Activated naive CD8-positive, alpha-beta T cell treated with anti-CD3 and anti-CD28 coated beads, Interleukin-2, amount 50 U/mL, for 16 hours (primary cell): ENCODE results near the gene CCDC88C.
A peak's percentile ranks its signal among the peaks of the same experiment; 100 is the strongest.

Experiments used
- DNase-seq: peaks from one replicate; pipeline ENCODE4 v3.0.0-alpha.2; 2020; ENCODE audit warnings: low read depth, low spot score

Gene CCDC88C

DNA sequence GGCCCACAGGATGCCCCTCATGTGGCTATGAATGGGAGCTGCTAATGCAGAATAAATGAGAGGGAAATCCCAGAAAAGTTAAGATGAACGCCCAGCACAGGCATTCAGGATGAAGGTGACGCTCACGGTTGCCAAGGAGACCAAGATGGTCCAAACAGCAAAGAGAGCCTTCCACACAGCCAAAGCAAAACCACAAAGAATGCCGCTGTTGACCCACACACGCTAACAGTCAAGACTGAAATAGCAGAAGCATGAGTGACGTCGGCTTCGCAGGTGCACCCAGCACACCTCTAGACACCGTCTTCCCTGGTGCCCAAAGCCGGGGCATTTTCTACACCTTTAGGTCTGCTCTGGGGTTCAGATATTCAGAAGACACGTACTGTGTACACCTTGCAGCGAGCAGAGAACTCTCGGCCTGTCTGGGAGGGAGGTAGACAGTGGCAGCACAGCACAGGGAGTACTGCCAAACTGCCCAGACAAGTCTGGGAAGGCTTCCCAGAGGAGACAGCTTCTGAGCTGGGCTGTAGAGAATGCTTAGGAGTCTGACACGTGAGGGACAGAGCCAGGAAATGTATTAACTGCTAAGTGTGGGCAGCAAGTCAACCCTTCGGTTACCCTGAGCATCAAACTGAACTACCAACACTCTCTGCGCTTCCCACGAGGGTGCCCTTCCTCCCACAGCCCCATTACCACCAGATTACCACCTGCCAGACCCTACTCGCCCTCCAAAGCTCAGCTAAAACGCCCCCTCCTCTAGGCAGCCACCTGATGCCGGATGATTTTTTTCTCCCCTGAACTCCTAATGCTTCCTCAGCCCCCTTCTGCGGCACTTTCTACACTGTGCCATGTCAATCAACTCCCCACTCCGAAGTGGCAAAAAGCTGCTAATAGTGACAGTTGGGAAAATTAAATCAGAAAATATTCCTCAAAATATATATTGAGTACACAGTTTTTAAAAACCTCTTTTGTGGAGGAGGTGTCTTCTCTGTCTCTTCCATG, 50.1 kb downstream of the CCDC88C start:
- DNase-seq = no peak

DNA sequence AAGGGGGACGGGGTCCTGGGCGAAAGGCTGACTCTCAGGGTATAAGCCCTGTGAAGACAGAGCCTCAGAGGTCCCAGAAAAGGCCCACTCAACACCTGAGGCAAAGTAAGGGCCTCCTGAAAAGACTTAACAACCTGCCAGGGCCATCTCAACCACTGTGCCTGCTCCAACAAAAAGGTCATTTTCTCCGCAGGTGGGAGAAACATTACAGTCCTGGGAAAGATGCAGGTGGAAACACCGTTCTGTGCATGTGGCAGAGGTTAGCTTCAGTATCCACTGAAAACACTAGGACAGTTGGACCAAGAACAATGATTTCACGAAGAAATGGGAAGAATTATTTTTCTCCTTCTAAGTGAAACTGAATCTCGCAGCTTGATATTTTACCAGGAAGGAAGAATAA, 50.9 kb downstream of the CCDC88C start:
- DNase-seq = no peak

DNA sequence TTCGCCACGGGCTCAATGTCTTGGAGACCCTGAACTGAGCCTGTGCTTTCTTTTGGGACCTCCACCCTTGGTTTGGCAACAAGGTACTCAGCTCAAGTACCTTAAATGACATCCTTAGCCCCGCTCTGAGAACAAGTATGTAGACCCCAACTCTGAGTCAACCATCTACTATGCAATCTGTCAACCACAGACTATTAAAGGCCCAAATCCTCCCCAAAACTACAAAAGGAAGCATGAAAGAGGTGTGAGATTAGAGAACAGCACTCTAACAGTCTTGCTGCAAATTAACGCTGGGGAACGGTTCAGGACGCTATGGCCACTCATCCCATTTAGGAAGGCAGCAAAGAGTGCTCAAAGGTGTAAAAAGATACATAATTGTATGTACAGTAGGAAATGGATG, 52.1 kb downstream of the CCDC88C start:
- no peak for DNase-seq

DNA sequence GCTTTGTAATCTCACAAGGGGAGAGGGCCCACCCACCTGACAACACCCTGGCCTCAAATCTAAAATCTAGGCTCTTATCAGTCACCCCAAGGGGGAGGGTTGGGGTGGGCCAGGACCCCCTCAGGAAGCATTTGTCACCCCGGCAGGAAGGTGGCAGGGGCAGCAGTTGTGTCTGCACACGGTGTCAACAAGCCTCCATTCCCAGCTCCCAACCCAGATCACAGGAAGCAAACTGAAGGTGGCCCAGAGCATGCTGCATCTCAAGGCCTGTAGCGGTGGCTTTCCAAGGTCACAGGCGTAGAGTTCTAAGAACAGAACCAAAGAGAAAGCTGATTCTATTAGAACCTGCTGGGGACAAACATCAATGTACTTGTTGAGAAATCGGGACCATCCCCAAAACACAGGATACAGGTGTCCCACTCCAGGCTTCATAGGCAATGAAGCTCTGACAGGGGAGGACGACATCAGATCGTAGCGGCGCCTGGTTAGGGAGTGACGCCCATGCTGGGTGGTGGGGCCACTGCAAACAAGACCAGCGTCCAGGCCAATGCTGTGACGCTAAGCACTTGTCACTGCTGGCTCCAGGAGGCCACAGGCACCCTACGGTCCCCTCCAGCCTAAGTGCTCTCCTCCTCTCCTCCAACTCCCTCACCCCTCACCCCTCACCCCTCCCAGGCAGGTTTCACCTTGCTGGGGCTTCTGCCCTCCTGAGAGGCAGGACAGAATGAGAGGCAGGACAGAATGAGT, 52.9 kb downstream of the CCDC88C start:
- DNase-seq = no peak

DNA sequence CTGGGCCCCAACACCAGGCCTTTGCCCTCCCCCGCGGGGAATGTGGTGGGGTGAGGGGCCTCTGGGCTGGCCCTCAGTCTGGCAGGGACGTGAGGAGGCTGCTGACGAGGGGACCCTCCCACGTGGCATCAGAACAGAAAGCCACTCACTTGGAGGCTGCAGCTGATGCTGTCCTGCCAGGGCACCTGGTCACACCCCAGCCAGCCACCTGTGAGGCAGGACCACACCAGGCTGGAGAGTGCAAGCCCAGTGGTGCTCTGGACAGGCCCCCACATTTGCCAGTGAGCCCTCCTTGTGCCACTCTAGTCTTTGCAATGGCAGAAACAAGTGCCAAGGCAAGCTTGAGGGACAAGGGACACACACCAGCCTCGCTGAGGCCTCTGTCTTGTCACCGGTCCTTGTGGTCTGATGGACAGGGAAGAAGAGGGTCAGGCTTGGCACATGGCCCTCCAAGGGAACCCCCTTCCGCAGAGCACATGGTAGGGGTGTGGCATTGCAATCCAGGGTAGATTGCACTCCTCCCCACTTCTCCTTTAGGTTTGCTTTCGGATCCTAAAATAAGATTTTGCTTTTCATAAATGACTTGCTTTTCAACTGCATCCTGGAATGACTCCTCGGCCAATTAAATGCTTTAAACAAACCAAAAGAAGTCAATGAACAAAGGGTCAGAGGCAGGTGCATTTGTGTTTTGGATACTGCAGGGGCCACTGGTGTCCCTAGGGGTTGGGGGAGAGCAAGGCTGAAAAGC, 53.7 kb downstream of the CCDC88C start:
- no peak for DNase-seq

DNA sequence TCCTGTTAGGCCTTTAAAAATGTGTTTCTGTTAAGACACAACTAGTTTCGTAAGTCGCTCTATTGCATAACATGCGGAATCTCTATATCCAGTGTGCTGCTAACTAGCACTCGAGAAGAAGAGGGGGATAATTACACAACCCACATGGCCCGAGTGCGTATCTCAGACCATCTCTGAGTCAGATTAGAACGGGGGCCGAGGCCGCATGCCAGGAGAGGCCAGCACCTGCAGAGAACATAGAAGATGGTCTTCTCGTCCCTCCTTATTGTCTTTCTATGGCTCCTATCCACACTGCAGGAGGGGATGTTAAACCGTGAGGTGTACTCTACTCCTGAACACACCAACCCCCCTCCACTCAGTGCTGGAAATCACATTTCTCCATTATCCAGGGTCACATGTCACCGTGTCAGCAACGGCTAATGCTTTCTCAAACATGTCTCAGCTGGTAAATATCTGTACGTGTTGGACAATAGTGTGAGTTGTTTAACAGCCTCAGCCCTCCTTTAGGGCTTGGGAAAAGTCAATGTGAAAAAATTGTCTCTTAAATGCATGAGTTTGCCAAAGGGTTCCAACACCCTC, 56.3 kb downstream of the CCDC88C start:
- DNase-seq = no peak

DNA sequence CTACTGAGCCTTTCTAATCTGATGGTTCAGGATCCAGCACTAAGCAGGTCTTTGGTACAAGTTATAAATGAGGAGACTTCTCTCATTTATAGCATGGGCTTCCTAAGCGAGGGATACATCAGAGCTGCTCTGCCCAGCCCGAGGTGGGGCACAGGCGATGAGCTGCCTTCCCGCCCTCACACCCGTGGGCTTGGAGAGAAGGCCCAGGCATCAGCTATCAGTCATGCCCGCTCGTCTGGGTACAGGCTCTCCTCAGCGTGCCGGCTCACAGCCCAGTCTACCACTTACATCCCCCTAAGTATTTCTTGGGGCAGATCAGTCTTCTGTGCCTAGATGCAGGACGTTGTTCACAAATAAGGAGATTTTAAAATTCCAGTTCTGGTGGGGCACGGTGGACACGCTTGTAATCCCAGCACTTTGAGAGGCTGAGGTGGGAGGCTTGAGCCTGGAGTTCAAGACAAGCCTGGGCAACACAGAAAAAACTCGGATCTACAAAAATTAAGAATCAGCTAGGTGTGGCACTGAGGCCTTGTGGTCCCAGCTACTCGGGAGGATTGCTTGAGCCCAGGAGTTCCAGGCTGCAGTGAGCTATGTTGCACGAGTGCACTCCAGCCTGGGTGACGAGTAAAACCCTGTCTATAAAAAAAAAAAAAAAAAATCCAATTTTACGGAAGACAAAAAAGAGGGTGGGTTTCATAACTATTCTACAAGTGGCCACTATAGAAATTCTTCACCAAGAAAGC, 57.0 kb downstream of the CCDC88C start:
- DNase-seq = no peak

DNA sequence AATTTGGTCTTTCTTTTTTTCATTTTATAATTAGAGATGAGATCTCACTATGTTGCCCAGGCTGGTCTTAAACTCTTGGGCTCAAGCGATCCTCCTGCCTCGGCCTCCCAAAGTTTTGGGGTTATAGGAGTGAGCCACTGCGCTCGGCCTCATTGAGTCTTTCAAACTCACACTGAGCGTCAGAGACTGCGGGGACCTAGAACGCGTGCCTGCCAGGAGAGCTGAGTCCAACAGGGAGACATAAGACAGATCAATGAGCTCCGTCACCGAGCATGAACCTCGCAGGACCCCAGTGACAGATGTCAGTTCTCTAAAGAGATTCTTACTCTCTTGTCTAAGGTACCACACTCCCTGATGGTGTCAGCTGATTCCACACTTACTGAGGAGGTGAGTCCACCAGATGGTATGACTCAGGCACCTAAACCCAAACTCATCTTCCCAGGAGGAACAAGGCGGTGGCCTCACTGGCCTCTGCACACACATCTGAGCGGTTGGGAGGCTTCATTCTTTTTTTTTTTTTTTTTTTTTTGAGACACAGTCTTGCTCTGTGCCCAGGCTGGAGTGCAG, 58.9 kb downstream of the CCDC88C start:
- DNase-seq = no peak

DNA sequence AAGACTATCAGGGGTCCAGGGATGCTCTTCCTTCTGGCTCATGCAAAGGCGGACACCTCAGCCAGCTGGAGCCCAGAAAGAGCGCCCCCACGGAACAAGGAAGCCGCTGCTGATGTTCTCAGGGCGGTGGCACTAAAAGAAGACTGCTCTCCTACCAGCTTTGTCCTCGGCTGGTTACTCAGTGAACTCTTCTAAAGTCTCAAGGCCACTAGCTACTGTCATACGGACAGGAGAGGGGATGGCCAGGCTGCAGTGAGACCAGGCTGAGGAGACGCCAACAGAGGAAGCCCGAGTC, 59.6 kb downstream of the CCDC88C start:
- DNase-seq = no peak

DNA sequence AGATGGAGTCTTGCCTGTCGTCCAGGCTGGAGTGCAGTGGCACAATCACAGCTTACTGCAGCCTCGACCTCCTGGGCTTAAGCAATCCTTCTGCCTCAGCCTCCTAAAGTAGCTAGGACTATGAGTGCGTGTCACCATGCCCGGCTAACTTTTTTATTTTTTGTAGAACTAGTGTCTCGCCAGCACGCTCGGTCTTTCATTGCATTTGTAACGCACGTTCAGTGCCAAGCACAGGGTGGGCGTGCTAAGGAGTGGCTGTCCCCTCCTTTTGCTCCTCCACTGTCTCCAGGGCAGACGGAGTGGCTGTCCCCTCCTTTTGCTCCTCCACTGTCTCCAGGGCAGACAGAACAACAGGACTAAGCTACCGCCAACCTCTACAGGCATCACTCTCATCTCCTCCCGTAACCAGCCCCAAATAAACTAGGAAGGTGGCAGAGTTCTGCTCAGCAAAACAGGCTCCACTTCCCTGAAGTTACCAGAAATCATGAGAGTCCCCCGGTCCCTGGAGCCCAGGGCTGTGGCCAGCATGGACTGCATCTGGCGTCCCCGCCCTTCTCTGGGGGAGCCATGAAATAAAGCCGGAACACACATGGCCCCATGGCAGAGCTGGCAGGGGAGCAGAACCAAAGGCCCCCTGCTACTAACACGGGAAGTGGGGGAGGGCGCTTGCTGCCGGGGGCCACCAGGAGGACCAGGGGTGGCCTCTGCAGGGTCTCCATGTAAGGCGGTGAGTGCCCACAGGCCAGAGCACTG, 60.2 kb downstream of the CCDC88C start:
- no peak for DNase-seq

DNA sequence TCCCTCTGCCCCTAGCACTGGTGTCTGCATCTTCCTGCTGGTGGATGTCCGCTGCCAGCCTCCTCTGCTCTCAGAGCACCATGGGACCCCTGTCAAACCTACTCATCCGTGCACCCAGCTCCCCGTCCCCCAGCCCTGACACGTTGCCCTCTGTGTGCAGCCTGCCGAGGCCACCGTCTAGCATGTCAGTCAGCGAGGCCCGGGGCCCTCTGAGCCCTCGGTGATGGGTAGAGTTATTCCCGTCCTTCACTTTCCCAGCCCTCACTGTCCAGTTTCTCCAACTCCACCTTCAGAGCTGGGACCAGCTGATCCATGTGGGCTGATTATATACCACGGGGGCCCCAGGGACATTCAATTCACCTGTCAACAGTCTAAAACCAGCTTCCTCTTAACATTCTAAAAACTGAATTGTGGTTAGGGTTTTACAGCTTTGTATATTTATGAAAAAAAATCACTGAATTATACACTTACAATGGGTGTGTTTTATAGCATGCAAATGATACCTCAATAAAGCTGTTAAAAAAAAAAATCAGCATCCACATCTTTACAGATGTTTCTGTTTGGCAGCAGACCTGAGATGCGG, 61.3 kb downstream of the CCDC88C start:
- no peak for DNase-seq

DNA sequence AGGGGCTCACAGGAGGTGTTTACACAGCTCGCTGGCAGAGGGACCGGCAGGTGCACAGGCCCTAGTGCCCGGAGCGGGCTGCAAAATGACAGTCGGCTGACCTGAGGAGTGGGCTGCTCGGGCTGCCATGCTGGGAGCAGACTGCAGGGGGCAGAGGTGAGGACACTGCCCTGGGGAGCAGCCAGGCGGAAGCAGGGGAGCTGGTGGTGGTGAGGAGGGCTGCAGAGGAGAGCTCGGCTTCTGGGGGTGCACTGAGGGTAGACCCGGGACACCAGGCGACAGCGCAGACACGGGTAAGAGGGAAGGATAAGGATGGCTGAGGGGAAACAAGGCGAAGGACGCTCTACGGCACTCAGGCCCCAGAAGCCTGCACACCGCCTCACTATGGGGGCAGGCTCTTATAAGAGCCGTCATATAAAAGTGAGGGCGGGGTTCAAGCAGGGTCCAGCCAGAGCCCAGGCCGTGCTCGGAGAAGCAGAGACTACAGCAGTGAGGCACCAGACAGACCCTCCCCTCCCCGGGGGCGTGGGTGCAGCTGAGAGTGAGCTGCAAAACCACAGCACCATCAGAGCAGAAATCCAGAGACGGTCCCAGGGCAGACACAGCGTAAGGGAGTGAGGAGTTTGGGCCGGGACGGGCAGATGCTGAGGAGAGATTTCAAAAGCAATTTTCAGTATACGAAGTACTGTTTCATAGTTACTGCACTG, 62.5 kb downstream of the CCDC88C start:
- no peak for DNase-seq

DNA sequence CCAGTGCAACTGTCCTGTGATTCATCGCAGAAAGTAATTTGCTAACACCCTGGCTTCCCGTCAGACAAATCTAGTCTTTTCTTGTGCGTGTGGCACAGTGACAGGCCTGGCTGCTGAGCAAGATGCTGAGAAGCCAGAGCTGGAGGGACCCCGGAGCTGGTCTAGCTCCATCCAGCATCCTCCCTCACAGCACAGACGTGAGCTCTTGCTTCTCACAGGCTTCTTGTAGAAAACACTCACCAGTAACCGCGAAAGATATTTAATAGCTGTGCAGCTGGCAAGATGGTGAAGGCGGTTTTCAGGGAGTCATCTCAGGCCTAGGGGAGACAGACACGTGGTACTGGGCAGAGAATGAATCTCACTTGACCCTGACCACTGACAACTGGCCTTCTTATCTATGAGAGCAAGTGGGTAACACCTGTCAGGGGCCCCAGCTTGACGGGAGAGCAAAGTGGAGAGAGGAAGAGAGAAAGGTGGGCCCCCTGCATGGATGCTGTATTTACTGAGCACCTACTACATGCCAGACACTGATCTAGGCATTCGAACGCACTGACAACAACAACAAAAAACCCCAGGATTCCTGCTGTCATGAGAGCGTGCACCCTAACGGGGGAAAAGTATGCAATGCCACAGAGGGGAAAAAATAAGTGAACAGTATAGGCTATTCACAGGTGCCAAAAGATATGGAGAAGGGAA, 63.3 kb downstream of the CCDC88C start:
- no peak for DNase-seq

DNA sequence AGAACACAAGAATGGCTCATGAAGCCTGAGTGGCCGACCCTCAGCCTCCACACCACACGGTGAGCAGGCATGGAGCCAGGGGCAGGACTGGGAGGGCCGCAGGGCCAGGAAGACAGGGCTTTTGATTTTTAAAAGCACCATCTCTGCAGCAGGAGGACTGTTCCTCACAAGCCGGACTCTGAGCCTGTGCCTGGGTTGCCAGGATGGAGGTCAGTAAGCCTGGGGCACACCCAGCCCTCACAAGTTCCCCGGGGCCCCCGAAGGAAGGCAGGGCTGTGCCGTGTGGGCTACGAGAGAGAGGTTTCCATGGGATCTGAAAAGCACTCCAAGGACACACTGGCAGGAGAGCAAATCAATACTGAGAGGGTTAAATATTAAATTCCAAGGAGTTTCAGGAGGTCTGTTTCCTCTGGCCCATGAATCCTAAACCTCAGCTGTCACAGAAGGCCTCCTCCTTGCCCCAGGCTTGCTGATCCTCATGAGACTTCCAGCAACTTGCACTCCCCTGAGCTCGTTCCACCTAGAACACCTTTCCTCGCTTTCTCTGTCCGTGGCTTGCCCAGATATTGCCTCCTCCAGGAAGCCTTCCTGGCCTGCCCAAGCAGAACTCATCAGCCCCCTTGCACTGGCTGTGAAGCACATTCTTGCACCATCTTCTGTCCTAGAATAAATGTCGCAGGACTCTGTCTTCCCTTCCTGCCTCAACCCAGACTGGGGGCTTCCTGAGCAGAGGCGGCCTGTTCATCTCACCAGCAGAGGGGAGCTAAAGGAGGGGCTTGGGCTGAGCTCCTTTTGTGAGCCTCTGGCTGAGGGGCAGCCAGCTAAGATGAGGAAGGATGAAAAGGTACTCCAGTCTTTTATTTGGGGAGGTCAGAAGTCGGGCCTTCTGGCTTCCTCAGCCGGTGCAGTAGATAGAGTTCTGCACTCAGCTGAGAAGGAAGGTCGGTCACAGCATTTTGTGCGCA, 64.6 kb downstream of the CCDC88C start:
- no peak for DNase-seq

DNA sequence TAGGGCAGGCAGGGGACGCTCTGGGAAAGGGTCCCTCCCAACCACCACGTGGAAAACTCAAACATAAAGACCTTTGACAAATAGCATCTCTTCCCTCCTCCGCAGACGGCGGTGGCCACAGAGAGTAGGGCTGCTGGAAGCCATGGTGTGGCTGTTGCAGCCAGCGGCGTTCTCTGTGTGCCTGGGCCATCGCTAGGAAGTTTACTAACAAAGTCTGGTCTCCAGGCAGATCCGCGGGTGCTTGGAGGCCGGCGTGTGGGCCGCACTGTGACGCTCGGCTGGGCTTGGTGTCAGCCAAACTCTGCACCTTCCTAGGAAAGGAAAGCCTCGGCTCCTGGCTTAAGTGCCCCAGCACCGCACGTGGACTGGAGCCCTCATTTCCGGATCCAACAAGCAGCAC, 65.6 kb downstream of the CCDC88C start:
- DNase-seq = no peak

DNA sequence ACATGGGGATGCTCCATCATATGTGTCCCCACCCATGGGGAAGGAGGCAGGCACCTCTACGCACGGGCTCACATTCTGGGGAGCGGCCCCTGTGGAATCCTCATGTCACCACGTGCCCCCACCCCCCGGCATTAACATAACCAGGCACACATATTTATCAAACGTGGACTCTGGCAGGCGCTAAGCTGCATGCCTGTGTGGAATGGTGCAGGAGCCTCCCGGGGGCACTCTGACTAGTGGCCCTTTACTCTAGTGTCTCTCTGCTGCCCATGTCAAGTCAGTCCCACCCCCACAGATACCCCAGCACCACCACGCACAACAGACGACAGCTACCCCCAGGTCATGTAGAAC, 66.1 kb downstream of the CCDC88C start:
- no peak for DNase-seq

DNA sequence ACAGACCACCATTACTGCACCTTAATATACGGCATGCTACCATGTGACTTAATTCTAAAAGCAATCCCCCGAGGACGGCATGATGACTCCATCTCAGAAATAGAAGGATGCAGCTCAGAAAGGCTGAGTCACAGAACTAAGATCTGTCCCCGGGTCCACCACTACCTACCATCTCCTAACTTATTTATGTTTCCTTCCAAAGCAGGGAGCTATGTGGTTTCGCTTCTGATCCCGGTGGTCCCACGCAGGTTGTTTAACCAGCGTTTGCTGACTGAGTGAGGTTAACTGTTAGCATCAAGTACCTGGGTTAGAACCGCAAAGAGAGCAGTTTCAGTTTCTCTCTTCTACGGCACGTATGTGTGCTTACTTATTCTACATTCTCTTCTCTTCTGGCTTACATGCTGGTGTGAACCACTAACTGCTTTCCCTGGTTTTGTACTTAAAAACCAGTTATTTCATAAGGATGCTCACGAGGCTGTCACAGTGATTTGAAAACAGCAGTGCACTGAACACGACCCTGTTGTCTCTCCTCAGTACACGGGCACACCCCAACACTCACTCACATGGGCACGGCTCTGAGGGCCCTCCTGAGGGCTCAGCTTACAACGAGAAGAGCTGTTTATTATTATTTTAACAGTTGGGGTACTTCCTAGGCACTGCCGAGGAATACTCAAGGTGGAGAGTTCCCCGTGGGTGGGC, 66.7 kb downstream of the CCDC88C start:
- DNase-seq = peak; percentile 44
